Measurements from ENCODE around the gene CFAP58.

The CFAP58 gene

DNA sequence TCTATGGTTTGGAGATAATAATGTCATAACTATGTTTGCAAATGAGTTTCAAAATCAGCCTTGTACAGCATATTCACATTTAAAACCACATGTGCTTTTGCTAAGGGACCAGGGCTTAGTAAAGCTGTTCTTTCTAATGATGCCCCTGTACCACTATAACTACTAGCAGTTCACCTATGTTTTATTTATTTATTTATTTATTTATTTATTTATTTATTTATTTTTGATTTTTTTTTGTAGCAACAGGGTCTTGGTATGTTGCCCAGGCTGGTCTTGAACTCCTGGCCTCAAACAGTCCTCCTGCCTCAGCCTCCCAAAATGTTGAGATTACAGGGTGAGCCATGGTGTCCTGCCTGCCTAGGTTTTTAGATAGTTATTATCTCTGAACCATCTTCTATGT, 96.9 kb downstream of the CFAP58 start:
- TF ChIP-seq, protein P1, sequence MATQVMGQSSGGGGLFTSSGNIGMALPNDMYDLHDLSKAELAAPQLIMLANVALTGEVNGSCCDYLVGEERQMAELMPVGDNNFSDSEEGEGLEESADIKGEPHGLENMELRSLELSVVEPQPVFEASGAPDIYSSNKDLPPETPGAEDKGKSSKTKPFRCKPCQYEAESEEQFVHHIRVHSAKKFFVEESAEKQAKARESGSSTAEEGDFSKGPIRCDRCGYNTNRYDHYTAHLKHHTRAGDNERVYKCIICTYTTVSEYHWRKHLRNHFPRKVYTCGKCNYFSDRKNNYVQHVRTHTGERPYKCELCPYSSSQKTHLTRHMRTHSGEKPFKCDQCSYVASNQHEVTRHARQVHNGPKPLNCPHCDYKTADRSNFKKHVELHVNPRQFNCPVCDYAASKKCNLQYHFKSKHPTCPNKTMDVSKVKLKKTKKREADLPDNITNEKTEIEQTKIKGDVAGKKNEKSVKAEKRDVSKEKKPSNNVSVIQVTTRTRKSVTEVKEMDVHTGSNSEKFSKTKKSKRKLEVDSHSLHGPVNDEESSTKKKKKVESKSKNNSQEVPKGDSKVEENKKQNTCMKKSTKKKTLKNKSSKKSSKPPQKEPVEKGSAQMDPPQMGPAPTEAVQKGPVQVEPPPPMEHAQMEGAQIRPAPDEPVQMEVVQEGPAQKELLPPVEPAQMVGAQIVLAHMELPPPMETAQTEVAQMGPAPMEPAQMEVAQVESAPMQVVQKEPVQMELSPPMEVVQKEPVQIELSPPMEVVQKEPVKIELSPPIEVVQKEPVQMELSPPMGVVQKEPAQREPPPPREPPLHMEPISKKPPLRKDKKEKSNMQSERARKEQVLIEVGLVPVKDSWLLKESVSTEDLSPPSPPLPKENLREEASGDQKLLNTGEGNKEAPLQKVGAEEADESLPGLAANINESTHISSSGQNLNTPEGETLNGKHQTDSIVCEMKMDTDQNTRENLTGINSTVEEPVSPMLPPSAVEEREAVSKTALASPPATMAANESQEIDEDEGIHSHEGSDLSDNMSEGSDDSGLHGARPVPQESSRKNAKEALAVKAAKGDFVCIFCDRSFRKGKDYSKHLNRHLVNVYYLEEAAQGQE (IDR thresholded peaks at IDR 0.05; ENCODE audit: low read depth) = no peak
- TF ChIP-seq EP300 (IDR thresholded peaks at IDR 0.05; ENCODE audit: borderline replicate concordance) = no peak
- TF ChIP-seq FOXM1 (IDR thresholded peaks at IDR 0.05; ENCODE audit: borderline replicate concordance, low read depth) = no peak
- TF ChIP-seq NFIC (IDR thresholded peaks at IDR 0.05) = no peak
- no peak for TF ChIP-seq RAD21 (IDR thresholded peaks at IDR 0.05; ENCODE audit: low read depth)
- TF ChIP-seq EGR1 (IDR thresholded peaks at IDR 0.05) = no peak
- TF ChIP-seq TEAD4 (IDR thresholded peaks at IDR 0.05) = no peak
- no peak for TF ChIP-seq TAF1 (IDR thresholded peaks at IDR 0.05; ENCODE audit: low read depth)
- TF ChIP-seq ZBTB7A (IDR thresholded peaks at IDR 0.05; ENCODE audit: low read depth) = no peak
- TF ChIP-seq, protein P2, sequence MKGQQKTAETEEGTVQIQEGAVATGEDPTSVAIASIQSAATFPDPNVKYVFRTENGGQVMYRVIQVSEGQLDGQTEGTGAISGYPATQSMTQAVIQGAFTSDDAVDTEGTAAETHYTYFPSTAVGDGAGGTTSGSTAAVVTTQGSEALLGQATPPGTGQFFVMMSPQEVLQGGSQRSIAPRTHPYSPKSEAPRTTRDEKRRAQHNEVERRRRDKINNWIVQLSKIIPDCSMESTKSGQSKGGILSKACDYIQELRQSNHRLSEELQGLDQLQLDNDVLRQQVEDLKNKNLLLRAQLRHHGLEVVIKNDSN (IDR thresholded peaks at IDR 0.05) = no peak
- TF ChIP-seq YY1 (IDR thresholded peaks at IDR 0.05; ENCODE audit: low read depth) = no peak

DNA sequence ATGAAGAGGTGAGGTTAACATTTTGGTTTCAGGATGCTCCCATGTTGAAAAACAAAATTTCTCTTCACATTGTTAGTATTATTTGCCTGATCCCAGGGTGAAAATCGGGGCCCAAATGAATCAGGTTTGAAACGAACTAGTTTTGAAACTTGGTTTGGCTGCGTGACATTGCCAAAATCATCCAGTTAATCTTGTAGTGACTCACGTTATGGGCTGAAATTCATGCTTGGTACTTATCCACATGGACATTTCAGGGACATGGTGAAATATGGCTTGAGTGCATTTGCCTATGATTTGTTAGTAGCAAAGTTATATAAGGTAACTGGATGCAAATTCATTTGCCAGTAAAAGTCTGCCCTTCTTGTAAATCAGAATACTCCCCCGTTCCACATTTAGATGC, 97.3 kb downstream of the CFAP58 start:
- TF ChIP-seq, protein P1 (IDR thresholded peaks at IDR 0.05; ENCODE audit: low read depth) = no peak
- TF ChIP-seq FOXM1 (IDR thresholded peaks at IDR 0.05; ENCODE audit: borderline replicate concordance, low read depth) (no peak), TAF1 (IDR thresholded peaks at IDR 0.05; ENCODE audit: low read depth) (no peak), NFIC (IDR thresholded peaks at IDR 0.05) (no peak), RAD21 (IDR thresholded peaks at IDR 0.05; ENCODE audit: low read depth) (no peak), YY1 (IDR thresholded peaks at IDR 0.05; ENCODE audit: low read depth) (no peak), CEBPB (IDR thresholded peaks at IDR 0.05) (no peak), TCF12 (IDR thresholded peaks at IDR 0.05; ENCODE audit: low read depth) (no peak), EGR1 (IDR thresholded peaks at IDR 0.05) (no peak), TEAD4 (IDR thresholded peaks at IDR 0.05) (no peak), ZBTB7A (IDR thresholded peaks at IDR 0.05; ENCODE audit: low read depth) (no peak), CREB1 (IDR thresholded peaks at IDR 0.05; ENCODE audit: low read depth) (no peak), EP300 (IDR thresholded peaks at IDR 0.05; ENCODE audit: borderline replicate concordance) (no peak)
- TF ChIP-seq, protein P2 (IDR thresholded peaks at IDR 0.05) = no peak
- TF ChIP-seq, protein P3, sequence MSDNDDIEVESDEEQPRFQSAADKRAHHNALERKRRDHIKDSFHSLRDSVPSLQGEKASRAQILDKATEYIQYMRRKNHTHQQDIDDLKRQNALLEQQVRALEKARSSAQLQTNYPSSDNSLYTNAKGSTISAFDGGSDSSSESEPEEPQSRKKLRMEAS (IDR thresholded peaks at IDR 0.05) = no peak

DNA sequence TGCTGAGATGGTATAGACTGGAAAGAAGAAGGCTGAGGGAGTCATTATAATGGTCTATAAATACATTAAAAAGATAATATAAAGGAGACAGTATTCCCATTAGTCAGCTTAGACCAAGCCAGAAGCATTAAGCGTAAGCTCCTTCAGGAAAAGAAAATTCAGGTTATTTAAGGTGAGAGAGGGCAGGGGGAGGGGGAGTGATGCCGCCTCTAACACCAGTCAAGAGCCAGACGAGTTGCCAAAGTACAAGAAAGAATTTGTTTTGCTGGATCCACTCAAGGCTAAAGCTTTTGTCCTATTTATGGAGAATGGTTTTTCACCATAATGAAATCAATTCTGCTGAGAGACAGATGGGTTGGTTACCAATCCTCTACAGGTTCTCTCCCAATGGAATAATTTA, 99.3 kb downstream of the CFAP58 start:
- TF ChIP-seq NFIC (IDR thresholded peaks at IDR 0.05) = no peak
- TF ChIP-seq TCF12 (IDR thresholded peaks at IDR 0.05; ENCODE audit: low read depth) = no peak
- TF ChIP-seq YY1 (IDR thresholded peaks at IDR 0.05; ENCODE audit: low read depth) = no peak
- TF ChIP-seq, protein P3 (IDR thresholded peaks at IDR 0.05) = no peak
- TF ChIP-seq, protein P1 (IDR thresholded peaks at IDR 0.05; ENCODE audit: low read depth) = no peak
- TF ChIP-seq EGR1 (IDR thresholded peaks at IDR 0.05) = no peak
- TF ChIP-seq, protein P2 (IDR thresholded peaks at IDR 0.05) = no peak
- TF ChIP-seq ZBTB7A (IDR thresholded peaks at IDR 0.05; ENCODE audit: low read depth) = no peak
- no peak for TF ChIP-seq FOXM1 (IDR thresholded peaks at IDR 0.05; ENCODE audit: borderline replicate concordance, low read depth)
- TF ChIP-seq RAD21 (IDR thresholded peaks at IDR 0.05; ENCODE audit: low read depth) = no peak
- TF ChIP-seq EP300 (IDR thresholded peaks at IDR 0.05; ENCODE audit: borderline replicate concordance) = no peak
- TF ChIP-seq CREB1 (IDR thresholded peaks at IDR 0.05; ENCODE audit: low read depth) = no peak
- TF ChIP-seq TEAD4 (IDR thresholded peaks at IDR 0.05) = no peak
- TF ChIP-seq CEBPB (IDR thresholded peaks at IDR 0.05) = no peak
- TF ChIP-seq TAF1 (IDR thresholded peaks at IDR 0.05; ENCODE audit: low read depth) = no peak
